PC-9 (cell line): ENCODE data around the gene TANC1. TPM values are rescaled to one million over a fixed set of nuclear protein-coding genes. Genes with fewer than 3 reads are reported as not detected.

Experiments used
- BruUV-seq: library from RNA; stranded (reverse); fragments of 400-500 nt; replicated peaks from 2 replicates; lab custom pipeline; 2021; lab: Mats Ljungman, UMichigan
- CTCF ChIA-PET: fragments of 300-600 bp; sonication (Branson Sonifier 250); formaldehyde crosslinking; loops from one replicate; lab custom pipeline; 2022; ENCODE audit warnings: antibody characterized with exemption; lab: Charles Lee
- POLR2A ChIA-PET: fragments of 300-600 bp; sonication (Branson Sonifier 250); formaldehyde crosslinking; loops from one replicate; lab custom pipeline; 2022; ENCODE audit warnings: antibody characterized with exemption; ENCODE audit not compliant: unreplicated experiment; lab: Charles Lee
- DNase-seq, 2 experiments: peaks; one replicate each; pipeline versions ENCODE4 v3.0.0 to v3.0.0-alpha.2; 2015 to 2022; ENCODE audit warnings: mixed read lengths in 1 of 2
- H2AFZ ChIP-seq: fragments of 200-600 bp; sonication (generic); 2 replicates; pipeline ENCODE4 v1.8.1; 2017; ENCODE audit warnings: antibody characterized with exemption
- H3F3A ChIP-seq: fragments of 200-600 bp; sonication (generic); 2 replicates; pipeline ENCODE4 v1.8.1; 2017; ENCODE audit warnings: antibody characterized with exemption, mild to moderate bottlenecking, low read depth; ENCODE audit not compliant: insufficient read depth
- H3K27ac ChIP-seq: fragments of 200-600 bp; sonication (generic); 2 replicates; pipeline ENCODE4 v1.6.1; 2016; ENCODE audit warnings: mixed run types
- H3K27me3 ChIP-seq: fragments of 200-600 bp; sonication (generic); 2 replicates; pipeline ENCODE4 v1.6.1; 2016; ENCODE audit warnings: low read depth, mixed run types; ENCODE audit not compliant: insufficient read depth
- H3K36me3 ChIP-seq: fragments of 200-600 bp; sonication (generic); 2 replicates; pipeline ENCODE4 v1.6.1; 2016; ENCODE audit warnings: low read depth, mixed run types
- H3K4me1 ChIP-seq: fragments of 200-600 bp; sonication (generic); replicated peaks from 2 replicates; pipeline ENCODE4 v1.6.1; 2016; ENCODE audit warnings: mixed run types; ENCODE audit not compliant: insufficient read depth
- H3K4me2 ChIP-seq: fragments of 200-600 bp; sonication (generic); 2 replicates; pipeline ENCODE4 v1.6.1; 2017; ENCODE audit warnings: mixed run types
- H3K4me3 ChIP-seq: fragments of 200-600 bp; sonication (generic); 2 replicates; pipeline ENCODE4 v1.6.1; 2016; ENCODE audit warnings: mixed run types
- H3K79me2 ChIP-seq: fragments of 200-600 bp; sonication (generic); 2 replicates; pipeline ENCODE4 v1.6.1; 2017; ENCODE audit warnings: low read depth, mixed run types
- H3K9me2 ChIP-seq: fragments of 200-600 bp; sonication (generic); 2 replicates; pipeline ENCODE4 v1.8.1; 2017; ENCODE audit warnings: mild to moderate bottlenecking; ENCODE audit not compliant: insufficient read depth
- H3K9me3 ChIP-seq: fragments of 200-600 bp; sonication (generic); 2 replicates; pipeline ENCODE4 v1.8.1; 2016; ENCODE audit warnings: low read depth; ENCODE audit not compliant: insufficient read depth
- H4K20me1 ChIP-seq: fragments of 200-600 bp; sonication (generic); 2 replicates; pipeline ENCODE4 v1.8.1; 2017; ENCODE audit not compliant: insufficient read depth
- CTCF ChIP-seq: fragments of 200-600 bp; sonication (generic); conservative IDR thresholded peaks from 2 replicates; pipeline ENCODE4 v1.6.1; 2017; ENCODE audit warnings: mixed run types, antibody characterized with exemption, mild to moderate bottlenecking, moderate library complexity
- EZH2 ChIP-seq: fragments of 200-600 bp; sonication (generic); IDR thresholded peaks from 2 replicates; pipeline ENCODE4 v1.8.0; 2017; ENCODE audit warnings: antibody characterized with exemption, low read depth
- intact Hi-C: fragments of 100-400 bp; cut with micrococcal nuclease; formaldehyde crosslinking; loops from one replicate; pipeline ENCODE4 v1.10.0; 2022; ENCODE audit not compliant: unreplicated experiment
- total RNA-seq: library from RNA; stranded (reverse); gene quantifications from 2 replicates; pipeline ENCODE4 v1.2.3, GENCODE V29; 2021

TANC1 gene
- total RNA-seq, 1 experiment from 2014 or later, result 26.0 TPM

GRCh38 chr2:159130302-159130701 lies 161.9 kb downstream of the TANC1 start:
- TF ChIP-seq CTCF (no peak), EZH2 (no peak)
- Histone ChIP-seq H3K9me3 (no peaks in the 10 kb centered on the region), H3K27me3 (no peaks in the 10 kb centered on the region), H3K4me2 (no peak overlapping the region), H3K79me2 (peaks cover 8% of the 10 kb centered on the region), H4K20me1 (no peaks in the 10 kb centered on the region), H3K36me3 (no peaks in the 10 kb centered on the region), H2AFZ (no peak overlapping the region), H3F3A (peaks cover under 1% of the 10 kb centered on the region; the same call in 1 of the 2 replicates), H3K27ac (no peak overlapping the region), H3K9me2 (no peaks in the 10 kb centered on the region), H3K4me3 (no peak overlapping the region), H3K4me1 (peaks cover 16% of the 10 kb centered on the region)
- intact Hi-C loops, result no loop called here
- ChIA-PET CTCF (interaction anchor here (1.3 kb wide), 1 partner anchor 12 kb away, joined by 3 read pairs; no protein-coding TSS in a partner anchor), POLR2A (no interaction called here)
- DNase-seq, result no peak
- BruUV-seq, result no TSS peak

GRCh38 chr2:159131267-159131913 lies 162.9 kb downstream of the TANC1 start:
- ChIA-PET CTCF (no interaction called here), POLR2A (no interaction called here)
- Histone ChIP-seq H4K20me1 (no peaks in the 10 kb centered on the region), H3K9me3 (no peaks in the 10 kb centered on the region), H3K79me2 (0 out of 2 replicates have a peak, but pooled peaks cover 8% of the 10 kb centered on the region), H2AFZ (no peak overlapping the region), H3K4me1 (peaks cover 9% of the 10 kb centered on the region), H3K27ac (no peak overlapping the region), H3K4me2 (no peak overlapping the region), H3K4me3 (no peak overlapping the region), H3F3A (no peaks in the 10 kb centered on the region), H3K27me3 (no peaks in the 10 kb centered on the region), H3K9me2 (no peaks in the 10 kb centered on the region), H3K36me3 (no peaks in the 10 kb centered on the region)
- TF ChIP-seq CTCF (no peak), EZH2 (no peak)
- intact Hi-C loops, result no loop called here
- no peak for DNase-seq
- BruUV-seq, result no TSS peak

GRCh38 chr2:159131914-159132281 lies 163.5 kb downstream of the TANC1 start:
- Histone ChIP-seq H3K79me2 (0 out of 2 replicates have a peak, but pooled peaks cover 8% of the 10 kb centered on the region), H3K4me3 (no peak overlapping the region), H3K36me3 (no peaks in the 10 kb centered on the region), H3K27ac (no peak overlapping the region), H3F3A (no peaks in the 10 kb centered on the region), H4K20me1 (no peaks in the 10 kb centered on the region), H3K9me2 (no peaks in the 10 kb centered on the region), H2AFZ (no peak overlapping the region), H3K9me3 (no peaks in the 10 kb centered on the region), H3K4me1 (peaks cover 9% of the 10 kb centered on the region), H3K27me3 (no peaks in the 10 kb centered on the region), H3K4me2 (no peak overlapping the region)
- BruUV-seq, result no TSS peak
- ChIA-PET POLR2A (no interaction called here), CTCF (no interaction called here)
- TF ChIP-seq EZH2 (no peak), CTCF (no peak)
- no peak for DNase-seq
- intact Hi-C loops, result no loop called here
